RWPE2 (cell line): ENCODE results near the gene KCNAB1.
A peak's percentile ranks its signal among the peaks of the same experiment; 100 is the strongest.

Experiments used
- ATAC-seq: fragments of 200-7000 bp; cut with Tn5 transposase; 3 replicates; pipeline ENCODE4 v1.9.1; 2021; ENCODE audit warnings: low read depth
- DNase-seq: peaks from one replicate; pipeline ENCODE4 v3.0.0-alpha.2; 2020; ENCODE audit warnings: low spot score
- H3K27ac ChIP-seq: fragments of 450-650 bp; 2 replicates; pipeline ENCODE4 v1.5.1; 2017; ENCODE audit warnings: mild to moderate bottlenecking; ENCODE audit not compliant: poor library complexity, severe bottlenecking
- H3K27me3 ChIP-seq: fragments of 250-450 bp; sonication (Bioruptor Pico); 2 replicates; pipeline ENCODE4 v1.5.1; 2021; ENCODE audit warnings: mild to moderate bottlenecking, moderate library complexity; ENCODE audit not compliant: insufficient read depth, poor library complexity, severe bottlenecking
- H3K36me3 ChIP-seq: fragments of 250-450 bp; sonication (Bioruptor Pico); 2 replicates; pipeline ENCODE4 v1.5.1; 2020; ENCODE audit warnings: low read depth, mild to moderate bottlenecking, moderate library complexity
- H3K4me1 ChIP-seq: fragments of 250-450 bp; sonication (Bioruptor Pico); 2 replicates; pipeline ENCODE4 v1.5.1; 2021; ENCODE audit warnings: mild to moderate bottlenecking, moderate library complexity; ENCODE audit not compliant: insufficient read depth, poor library complexity, severe bottlenecking
- H3K4me3 ChIP-seq: fragments of 250-450 bp; sonication (Bioruptor Pico); 2 replicates; pipeline ENCODE4 v1.5.1; 2021; ENCODE audit warnings: mild to moderate bottlenecking, moderate library complexity; ENCODE audit not compliant: severe bottlenecking
- H3K9me3 ChIP-seq: fragments of 250-450 bp; sonication (Bioruptor Pico); 2 replicates; pipeline ENCODE4 v1.5.1; 2021; ENCODE audit warnings: mild to moderate bottlenecking, moderate library complexity; ENCODE audit not compliant: severe bottlenecking
- TF ChIP-seq, protein P1 (sequence below): fragments of 450-650 bp; IDR thresholded peaks from one replicate; pipeline ENCODE4 v1.5.1; 2017; ENCODE audit warnings: mild to moderate bottlenecking, moderate library complexity; ENCODE audit not compliant: poor library complexity, severe bottlenecking

KCNAB1 gene

GRCh38 chr3:156424758-156425157, 304.4 kb downstream of the KCNAB1 start:
- H3K27me3 ChIP-seq: no peaks in the 10 kb centered on the region
- TF ChIP-seq, protein P1, sequence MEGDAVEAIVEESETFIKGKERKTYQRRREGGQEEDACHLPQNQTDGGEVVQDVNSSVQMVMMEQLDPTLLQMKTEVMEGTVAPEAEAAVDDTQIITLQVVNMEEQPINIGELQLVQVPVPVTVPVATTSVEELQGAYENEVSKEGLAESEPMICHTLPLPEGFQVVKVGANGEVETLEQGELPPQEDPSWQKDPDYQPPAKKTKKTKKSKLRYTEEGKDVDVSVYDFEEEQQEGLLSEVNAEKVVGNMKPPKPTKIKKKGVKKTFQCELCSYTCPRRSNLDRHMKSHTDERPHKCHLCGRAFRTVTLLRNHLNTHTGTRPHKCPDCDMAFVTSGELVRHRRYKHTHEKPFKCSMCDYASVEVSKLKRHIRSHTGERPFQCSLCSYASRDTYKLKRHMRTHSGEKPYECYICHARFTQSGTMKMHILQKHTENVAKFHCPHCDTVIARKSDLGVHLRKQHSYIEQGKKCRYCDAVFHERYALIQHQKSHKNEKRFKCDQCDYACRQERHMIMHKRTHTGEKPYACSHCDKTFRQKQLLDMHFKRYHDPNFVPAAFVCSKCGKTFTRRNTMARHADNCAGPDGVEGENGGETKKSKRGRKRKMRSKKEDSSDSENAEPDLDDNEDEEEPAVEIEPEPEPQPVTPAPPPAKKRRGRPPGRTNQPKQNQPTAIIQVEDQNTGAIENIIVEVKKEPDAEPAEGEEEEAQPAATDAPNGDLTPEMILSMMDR: no peak
- no peak for DNase-seq
- no peak overlapping the region for H3K4me3 ChIP-seq
- no peak for ATAC-seq
- no peaks in the 10 kb centered on the region for H3K36me3 ChIP-seq
- H3K27ac ChIP-seq: no peak overlapping the region
- no peaks in the 10 kb centered on the region for H3K9me3 ChIP-seq
- H3K4me1 ChIP-seq: no peaks in the 10 kb centered on the region

DNA sequence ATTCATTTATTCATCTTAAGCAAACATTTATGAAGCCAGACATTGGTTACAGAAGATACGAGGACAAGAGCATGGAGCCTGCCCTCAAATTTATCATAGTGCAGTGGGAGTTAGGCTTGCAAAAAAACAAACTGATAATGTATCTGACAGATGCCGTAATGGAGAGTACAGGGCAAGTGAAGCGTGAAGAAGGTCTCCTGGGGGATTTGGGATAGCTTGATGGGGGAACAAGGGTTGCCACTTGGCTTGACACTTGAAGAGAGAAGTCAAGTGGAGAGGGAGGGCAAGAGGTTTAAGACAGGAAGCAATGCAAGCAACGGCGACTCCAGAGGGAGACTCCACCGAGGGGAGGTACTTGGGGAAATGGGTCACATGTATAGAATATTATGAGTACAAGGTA, 305.3 kb downstream of the KCNAB1 start:
- no peaks in the 10 kb centered on the region for H3K9me3 ChIP-seq
- no peak overlapping the region for H3K27ac ChIP-seq
- TF ChIP-seq, protein P1: no peak
- DNase-seq (no peak), ATAC-seq (no peak)
- H3K4me1 ChIP-seq: no peaks in the 10 kb centered on the region
- no peaks in the 10 kb centered on the region for H3K27me3 ChIP-seq
- no peaks in the 10 kb centered on the region for H3K36me3 ChIP-seq
- no peak overlapping the region for H3K4me3 ChIP-seq

DNA sequence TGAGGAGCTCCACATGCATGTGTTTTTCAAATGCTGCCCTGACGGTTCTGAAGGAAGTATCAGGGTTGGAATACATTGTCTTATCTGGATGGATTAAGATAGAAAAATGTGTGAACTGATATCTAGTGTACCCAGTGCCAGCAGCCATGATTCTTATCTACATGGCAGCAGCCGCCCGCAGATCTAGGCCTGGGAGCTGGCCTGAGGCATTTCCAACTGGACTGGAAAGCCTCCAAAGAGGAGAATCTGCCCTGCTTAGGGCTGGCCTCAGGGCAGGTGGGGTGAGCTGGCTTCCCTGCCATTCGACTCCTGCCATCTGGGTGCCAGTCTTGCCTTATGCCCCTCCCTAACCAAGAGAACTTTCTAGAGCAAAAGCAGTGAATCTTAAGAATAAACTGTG, 308.7 kb downstream of the KCNAB1 start:
- H3K4me1 ChIP-seq: no peaks in the 10 kb centered on the region
- no peaks in the 10 kb centered on the region for H3K9me3 ChIP-seq
- no peak for ATAC-seq
- H3K4me3 ChIP-seq: no peak overlapping the region
- no peaks in the 10 kb centered on the region for H3K27me3 ChIP-seq
- TF ChIP-seq, protein P1: no peak
- no peak for DNase-seq
- H3K27ac ChIP-seq: no peak overlapping the region
- H3K36me3 ChIP-seq: no peaks in the 10 kb centered on the region

DNA sequence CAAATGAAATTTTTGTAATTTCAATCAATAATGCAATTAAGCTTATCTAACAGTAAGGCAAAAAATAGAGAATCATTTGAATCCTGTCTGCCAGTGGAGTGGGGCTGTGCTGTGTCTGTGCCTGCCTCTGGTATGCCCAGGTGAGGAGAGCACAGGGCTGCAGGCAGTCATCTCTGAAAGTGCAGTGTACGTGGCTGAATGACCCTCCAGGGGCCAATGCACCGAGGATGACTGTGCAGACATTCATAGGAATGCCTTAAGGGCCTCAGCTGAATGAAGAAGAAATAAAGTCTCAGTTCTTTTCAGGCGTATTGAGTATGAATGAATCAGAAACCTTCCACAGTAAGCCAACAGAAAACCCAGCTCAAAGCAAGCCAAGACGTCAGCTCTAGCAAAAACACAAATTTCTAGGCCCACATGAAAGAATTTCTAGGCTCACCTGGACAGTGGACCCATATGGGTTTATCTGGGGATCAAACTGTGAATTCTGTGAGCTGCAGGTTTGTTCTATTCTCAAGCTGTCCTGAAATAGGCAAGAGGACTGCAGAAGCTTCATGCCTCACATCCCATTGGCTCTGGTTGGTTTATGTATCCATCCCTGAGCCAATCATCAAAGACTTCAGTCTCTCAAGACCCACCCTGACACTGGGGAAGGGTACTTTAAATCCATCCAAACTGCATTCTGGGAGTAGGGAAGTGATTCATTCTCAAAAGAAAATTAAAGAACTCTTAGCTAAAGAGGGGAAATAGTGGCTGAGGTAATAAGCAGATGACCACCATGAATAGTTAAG, 311.2 kb downstream of the KCNAB1 start:
- Histone ChIP-seq H3K27me3 (no peaks in the 10 kb centered on the region), H3K27ac (peak overlapping the region; percentile 3), H3K9me3 (no peaks in the 10 kb centered on the region), H3K4me3 (no peak overlapping the region), H3K4me1 (no peaks in the 10 kb centered on the region), H3K36me3 (no peaks in the 10 kb centered on the region)
- ATAC-seq: peak; percentile 69
- DNase-seq: no peak
- TF ChIP-seq, protein P1: no peak

DNA sequence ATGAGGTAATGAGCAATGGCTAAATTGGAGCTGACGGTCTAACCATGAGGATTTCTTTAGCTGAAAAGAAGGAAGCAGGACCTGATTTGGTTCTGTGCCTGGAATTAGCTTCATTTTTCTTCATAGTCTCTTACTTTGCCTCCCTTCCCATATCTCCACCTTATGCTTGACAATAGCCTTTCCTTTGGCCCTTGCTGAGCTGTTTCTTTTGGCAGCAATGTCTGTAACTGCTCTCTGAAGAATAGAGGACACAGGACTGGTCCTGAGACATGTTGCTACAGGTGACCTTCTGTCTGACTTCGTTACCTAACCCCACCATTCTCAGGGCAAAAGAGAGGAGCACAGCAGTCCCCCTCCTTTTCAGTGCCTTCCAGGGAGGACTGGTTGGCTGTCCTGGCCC, 312.2 kb downstream of the KCNAB1 start:
- Histone ChIP-seq H3K27ac (no peak overlapping the region), H3K4me3 (no peak overlapping the region), H3K36me3 (no peaks in the 10 kb centered on the region), H3K4me1 (no peaks in the 10 kb centered on the region), H3K27me3 (no peaks in the 10 kb centered on the region), H3K9me3 (no peaks in the 10 kb centered on the region)
- ATAC-seq: no peak; the same call in 2 of the 3 replicates
- TF ChIP-seq, protein P1: no peak
- DNase-seq: no peak
